NCI-H524 treated with DMSO at 0.1 percent for 48 hours (cell line): Measurements from ENCODE around the gene PHLDB2.

Experiments used
- DNase-seq: peaks from one replicate; lab custom pipeline; 2025; lab: John Stamatoyannopoulos, UW

Gene PHLDB2

DNA sequence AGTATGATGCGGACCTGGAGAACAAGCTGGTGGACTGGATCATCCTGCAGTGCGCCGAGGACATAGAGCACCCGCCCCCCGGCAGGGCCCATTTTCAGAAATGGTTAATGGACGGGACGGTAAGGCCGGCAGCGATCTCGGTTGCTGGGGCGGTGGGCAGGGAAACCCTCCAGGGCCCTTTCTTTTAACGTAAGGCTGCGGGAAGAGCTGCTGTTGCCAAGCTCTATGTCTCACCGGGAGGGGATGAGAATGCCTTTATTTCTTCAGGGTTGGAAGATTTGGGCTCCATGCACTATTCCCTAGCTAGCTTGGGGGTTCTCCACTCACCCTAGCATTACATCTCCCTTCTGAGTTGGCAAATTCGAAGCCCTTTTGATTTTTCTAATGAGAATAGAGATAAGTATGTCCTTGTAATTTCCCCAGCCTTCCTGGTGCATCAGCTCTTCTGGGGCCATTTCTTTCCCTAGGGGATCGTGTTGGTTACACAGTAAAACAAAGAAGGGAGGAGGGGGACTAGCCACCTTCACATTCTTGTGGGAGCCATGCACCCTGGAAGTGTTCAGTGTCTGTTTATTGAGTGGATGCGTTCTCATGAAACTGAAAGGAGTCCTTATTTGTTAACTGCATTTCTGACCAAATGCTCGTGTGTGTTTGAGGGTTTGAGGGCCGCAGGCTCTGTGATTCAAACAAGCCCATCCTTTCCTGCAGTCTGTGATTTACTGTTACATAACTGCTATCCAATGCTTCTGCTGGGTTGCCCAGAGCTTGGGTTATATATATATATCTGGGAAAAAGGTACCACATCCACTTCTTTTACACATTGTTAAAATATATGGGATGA lies 140.6 kb downstream of the PHLDB2 start:
- no peak for DNase-seq

DNA sequence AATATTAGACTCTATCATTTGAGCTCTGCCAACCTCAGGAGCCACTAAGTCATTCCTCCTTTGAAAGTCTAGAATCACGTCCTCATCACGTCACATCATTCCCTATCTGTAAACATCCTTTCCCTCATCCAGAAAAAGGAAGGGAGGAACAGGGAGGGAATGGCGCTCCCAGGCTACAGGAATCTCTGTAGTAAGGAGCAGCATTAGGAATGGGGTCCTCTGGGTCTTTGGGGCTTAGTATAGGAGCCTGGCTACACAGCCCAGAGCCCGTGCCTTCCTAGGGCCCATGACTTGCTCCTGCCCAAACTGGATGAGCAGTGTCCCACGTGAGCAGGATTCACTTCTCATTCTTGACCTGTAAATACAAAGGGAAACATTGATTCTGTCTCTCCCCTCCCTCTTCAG lies 141.3 kb downstream of the PHLDB2 start:
- no peak for DNase-seq

DNA sequence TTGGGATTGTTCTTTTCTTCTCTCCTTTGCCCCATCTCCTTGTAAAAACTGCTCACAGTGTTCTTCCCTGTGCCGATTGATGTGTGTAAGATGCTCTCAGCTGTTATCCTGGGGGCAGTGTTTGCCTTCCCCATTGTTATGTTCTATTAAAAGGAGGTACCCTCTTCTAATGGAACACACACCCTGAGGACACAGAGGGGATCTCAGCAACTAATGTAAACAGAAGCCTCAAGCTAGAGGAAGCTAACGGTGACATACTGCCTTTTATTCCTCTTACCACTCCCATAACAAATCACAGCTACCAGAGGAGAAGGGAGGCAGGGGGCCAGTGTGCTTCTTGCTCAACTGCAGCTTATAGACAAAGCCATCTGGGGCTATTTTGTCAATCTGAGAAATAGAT lies 141.9 kb downstream of the PHLDB2 start:
- DNase-seq: no peak

DNA sequence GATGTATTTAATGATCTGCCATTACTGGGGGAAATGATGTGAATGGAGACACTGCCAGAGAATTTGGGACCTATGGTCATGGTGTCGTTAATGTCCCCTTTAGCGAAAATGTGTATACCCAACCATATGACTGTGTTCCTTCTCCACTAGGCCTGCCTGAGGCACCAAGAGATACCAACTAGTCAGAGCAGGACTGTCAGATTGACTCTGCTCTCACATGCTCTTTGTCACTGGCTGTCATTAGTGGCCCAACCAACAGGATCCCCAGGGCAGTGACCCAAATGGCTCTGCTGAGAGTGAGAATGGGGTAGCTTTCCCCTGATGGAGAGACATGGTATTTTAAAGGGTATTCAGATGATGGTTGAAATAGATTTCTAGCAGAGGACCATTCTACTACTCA lies 142.5 kb downstream of the PHLDB2 start:
- DNase-seq: no peak

DNA sequence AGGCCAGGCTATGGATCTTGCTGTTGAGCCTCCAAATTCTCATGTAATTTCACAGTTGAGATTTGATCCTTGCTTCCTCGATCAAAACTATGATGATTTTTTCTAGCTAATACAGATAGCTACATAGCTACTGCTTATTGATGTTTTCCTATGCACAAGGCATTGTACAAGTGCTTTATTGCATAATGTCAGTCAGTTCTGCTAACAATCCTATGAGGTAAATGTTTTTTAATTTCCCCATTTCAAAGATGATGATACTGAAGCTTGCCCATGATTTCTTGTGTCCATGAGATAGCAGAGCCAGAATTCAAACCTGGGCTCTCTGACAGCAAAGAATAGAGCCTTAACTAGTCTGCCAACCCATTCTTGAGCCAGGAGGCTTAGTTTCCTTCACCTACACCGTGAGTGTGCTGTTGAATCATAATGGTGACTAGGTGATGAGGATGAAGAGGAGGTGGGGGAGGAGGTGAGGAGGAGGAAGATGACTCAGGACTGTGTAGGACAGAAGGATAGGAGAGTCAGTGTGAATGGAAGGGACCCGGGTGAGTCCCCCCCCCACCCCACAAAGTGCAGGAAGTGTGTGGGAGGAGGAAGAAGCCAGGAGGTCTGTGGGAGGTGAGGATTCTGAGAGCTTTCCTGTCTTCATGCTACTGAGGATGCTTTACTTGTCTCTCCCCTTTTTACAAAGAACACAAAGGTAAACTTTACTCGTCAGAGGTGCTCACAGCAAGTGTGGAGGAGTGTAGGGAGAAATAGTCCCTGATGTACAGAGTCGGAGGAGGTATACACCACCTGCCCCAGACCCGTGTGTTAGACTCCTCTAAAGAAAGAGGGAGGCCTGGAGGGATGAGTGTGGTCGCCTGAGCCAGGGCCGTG lies 143.3 kb downstream of the PHLDB2 start:
- no peak for DNase-seq

DNA sequence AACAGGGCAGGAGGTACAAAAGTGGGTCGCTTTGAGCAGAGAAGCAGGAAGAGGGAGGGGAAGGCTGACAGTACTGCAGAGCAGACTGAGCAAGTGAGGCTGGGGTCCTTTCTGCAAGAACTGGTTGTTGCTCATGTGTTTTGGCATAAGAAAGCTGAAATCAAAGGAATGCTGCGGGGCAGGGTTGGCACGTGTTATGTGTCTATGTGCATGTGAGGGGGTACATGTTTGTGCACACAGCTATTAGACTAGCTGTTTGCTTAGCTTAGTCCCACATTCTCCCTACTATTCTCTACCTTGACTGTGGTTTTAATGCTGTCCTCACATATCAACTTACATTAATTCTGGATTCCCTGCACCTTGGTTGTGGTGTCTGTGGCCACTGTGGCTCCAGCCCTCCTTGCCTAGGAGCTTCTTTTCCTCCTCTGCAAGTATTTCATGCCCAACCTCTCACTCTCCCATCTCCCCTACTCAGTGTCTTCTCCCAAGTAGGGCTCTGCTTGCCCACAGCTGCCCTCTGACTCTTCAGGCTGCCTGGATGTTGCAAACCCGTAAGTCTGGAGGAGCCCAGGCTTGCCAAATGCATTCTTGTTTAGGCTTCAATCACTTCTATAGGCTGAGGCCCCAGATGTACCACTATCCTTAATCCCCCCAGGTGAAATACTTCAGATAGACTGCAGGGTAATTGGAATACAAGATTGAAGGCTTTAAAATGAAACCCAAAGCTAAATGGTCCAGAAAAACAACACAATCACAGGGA lies 144.4 kb downstream of the PHLDB2 start:
- no peak for DNase-seq

DNA sequence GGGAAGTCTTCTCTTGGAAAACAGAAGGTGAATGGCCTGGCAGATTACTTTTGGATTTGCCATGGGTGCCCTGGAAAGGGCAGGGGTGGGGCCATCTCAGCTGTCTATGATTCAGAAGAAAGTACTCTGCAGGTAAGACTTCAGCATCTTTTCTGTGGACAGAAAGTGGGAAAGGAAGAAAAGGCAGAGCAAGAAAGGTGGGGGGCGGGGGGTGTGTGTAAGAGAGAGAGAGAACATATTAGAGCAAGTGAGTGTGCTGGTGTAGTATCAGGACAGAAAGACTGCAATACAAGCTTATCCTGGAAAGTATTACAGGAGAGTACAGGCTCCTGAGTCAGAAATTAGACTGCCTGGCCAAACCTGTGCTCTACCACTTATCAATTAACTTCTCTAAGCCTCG lies 145.1 kb downstream of the PHLDB2 start:
- no peak for DNase-seq

DNA sequence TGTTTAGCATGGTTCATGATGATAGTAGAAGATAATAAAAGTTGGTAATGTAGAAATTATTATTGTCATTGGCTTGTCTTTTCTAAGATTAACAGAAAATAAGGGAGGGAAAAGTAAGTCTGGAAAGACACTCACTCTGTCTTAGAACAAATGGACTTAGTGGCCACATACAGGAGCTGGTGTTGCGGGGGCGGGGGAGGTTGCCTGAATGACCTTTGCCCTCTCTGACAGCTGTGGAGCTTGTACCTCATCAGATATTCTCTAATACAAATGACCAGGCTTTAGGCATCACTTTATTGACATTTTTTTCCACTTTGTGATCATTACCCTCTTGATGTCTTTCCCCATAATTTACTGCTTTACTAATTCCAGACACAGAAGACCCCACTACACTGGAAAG lies 145.6 kb downstream of the PHLDB2 start:
- no peak for DNase-seq

DNA sequence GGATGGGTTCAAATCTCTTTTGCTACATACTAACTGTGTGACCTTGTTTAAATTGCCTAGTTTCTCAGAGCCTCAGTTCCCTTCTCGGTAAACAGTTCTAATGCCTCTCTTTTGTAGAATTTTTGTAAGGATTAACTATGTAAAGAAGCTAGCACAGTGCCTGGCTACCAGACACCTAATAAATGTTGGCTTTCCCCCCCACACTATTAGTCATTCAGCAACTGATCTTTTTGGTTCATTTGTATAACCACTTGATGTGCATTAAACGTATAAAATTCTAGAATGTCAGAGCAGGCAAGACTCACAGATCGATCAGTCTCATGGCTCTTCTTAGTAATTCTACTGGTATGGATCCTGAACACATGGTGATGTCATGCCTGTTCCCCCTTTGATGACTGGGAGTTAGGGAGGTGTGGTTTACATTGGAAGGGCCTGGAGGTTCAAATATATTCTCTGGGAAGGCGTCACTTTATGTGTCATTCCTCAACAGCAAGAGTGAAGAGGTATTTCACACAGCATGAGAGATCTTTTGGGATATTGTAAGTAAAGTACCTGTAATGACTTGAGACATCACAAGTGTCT lies 146.1 kb downstream of the PHLDB2 start:
- DNase-seq: no peak

DNA sequence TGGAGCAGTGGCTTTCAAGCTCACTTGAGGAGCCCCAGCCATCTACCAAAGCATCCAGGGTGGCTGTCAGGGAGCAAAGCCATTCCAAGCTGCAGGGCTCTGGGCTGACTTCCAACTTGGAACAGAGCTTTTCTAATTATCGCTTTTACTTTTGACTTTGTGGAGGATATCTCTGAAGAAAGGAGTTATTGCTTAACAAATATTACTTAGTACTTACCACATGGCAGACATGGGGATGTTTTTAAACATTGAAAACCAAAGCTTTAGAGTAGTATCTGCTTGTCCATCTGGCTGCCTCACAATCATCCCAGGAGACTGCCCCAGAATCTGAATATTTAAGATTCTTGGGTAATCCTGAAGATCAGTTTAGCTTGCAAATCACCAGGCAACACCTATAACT lies 148.6 kb downstream of the PHLDB2 start:
- no peak for DNase-seq

DNA sequence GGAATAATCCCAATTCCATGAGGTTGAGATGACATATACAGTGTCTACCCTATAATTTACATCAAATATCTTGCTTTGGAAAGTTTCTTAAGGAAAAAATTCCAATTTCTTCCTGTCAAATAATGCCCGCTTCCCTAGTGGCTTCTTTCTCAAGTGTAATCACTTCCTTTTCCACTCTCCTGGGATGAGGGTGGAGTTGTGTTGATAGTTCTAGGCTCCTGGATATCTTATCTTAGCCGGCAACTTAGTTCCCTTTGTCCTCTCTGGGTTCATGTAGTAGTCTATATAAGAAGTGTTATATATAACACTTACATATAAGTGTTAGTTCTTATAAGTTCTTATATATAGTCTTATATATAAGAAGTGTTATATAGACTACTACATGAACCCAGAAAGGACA lies 150.6 kb downstream of the PHLDB2 start:
- no peak for DNase-seq

DNA sequence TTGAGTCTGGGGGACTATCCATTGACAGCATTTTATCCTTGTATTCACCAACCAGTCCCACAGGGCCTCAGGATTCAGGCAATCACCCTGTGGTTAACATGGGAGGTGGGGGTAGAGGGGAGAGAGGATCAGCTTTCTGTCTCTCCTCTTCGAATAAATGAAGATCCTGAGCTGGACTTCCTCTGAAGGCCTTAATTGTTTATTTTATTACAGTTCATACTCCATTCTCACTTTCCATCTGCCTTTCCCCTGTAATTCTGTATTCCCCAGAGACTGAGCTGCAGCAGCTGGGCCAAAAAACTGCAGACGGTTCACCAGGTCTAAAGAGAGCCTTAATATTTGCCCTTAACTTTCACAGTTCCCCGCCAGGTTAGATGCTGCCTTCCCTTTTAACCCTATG lies 151.6 kb downstream of the PHLDB2 start:
- DNase-seq: peak; percentile 70

DNA sequence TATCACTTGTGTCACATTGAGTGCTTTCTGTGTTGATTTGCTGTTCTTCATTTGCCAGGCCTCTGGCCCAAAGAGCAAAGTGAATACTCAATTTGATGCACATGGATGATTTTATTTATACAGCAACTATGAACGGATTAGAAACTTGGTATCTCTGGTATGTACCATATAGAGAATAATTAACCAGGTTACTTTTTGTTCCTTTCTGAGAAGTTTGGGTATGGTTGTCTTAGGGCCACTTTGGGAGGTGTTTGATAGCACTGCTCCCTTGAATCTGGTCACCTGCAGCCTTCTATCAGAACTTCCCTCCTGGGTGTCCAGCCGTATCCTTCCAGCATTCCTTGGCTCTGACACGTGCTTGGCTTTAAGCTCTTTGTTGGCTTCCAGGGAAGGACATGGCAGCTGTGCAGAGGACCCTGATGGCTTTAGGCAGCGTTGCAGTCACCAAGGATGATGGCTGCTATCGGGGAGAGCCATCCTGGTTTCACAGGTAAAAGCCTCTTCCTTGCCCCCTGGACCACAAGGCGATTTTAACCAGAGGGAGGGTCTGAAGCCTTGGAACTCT lies 152.4 kb downstream of the PHLDB2 start:
- DNase-seq: no peak

DNA sequence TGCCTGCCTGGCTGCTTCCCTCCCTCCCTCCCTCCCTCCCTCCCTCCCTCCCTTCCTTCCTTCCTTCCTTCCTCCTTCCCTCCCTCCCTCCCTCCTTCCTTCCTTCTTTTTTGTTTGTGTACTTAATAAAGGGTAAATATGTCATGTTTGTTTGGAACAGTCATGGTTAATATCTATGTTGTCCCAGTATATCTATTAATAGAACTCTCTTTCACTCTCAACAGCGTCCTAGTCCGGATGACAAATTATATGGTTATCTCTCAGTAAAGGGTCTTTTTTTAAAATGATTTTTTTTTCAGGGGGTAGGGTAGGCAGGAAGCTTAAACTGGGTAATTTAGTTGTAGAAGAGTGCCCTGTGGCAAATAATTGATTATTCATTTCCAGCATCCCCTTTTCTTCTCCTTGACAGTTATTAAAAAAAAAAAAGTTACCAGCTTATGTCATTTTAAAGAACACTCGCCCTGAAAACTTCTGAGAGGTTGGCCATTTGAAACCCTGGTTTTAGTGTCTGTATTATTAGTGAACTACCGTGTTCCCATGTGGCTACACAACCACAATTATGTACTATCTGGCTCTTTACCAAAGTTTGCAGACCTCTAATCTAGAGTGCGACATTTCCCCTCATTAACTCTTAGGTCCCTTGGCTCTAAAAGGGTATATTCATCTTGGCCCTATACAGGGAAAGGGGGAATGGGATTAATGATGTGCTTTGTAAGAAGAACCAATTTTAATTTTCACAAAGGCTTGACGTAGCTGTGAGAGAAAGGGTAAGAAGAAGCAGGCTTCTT lies 153.3 kb downstream of the PHLDB2 start:
- DNase-seq: no peak

DNA sequence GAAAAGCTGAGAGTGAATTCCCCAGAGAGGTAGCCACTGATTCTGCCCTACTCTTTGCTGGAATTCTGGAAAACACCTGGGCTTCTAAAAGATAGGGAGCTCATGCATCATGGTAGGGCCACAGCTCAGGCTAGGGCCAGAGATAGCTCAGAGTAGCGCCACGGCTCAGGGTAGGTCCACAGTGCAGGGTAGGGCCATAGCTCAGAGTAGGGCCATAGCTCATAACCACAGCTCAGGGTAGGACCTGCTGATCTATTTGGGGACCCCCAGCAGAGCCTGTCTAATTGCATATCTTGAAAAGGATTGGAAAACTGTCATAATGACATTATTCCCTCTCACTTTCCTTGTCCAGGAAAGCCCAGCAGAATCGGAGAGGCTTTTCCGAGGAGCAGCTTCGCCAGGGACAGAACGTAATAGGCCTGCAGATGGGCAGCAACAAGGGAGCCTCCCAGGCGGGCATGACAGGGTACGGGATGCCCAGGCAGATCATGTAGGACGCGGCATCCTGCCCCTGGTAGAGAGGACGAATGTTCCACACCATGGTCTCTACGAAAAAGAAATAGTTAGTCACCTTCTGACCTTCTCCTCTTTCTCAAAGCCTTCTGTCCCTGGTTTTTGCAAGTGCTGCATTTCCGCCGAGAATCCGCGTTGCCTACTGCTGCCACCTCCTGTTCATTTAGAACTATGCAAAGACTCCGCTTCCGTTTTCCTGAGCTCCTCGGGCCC lies 154.2 kb downstream of the PHLDB2 start:
- no peak for DNase-seq

DNA sequence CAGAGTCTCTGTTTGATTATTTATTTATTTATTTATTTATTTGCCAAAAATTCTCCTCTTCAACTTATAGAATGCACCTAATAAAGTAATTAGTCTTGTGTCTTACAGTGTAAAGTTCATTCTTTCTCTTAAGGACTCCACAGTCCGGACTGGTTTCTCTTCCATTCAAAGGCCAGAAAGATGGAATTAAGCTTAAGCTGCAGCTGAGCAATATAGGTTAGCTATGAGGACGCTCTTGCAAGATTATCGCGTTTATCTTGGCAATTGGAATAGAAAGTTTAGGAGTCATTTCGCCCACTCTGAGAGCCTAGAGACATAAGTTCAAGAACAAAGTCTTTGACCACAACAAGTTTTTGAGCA lies 154.7 kb downstream of the PHLDB2 start:
- no peak for DNase-seq

DNA sequence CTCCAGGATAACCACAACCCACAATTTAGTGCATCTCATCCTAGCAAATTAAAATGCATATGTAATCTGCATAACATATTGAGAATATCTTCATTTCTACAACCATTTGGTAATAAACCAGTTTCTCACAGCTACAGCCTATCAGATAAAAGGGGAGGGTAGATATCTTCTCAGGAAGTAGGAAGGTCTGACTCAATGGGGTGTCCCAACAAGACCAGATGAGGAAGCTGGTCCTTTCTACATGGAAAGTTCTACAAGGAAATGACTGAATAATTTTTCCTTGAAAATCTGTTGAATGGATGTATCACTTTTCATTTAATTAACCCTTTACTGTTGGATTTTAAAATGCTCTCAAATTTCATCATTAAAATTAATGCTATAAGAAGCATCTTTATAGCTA lies 158.0 kb downstream of the PHLDB2 start:
- no peak for DNase-seq

DNA sequence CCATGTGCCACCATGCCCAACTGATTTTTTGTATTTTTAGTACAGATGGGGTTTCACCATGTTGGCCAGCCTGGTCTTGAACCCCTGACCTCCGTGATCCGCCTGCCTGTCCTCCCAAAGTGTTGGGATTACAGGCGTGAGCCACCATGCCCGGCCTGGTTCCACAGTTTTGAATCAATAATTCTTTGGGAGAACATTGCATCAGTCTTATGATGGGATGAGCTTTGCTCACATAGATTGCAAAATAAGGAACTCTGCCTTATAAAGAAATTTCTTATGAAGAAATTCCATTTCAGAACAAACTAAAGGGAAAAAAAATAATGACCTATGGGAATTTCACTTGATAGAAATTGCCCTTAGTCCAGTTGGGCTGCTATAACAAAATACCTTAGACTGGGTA lies 159.6 kb downstream of the PHLDB2 start:
- no peak for DNase-seq

DNA sequence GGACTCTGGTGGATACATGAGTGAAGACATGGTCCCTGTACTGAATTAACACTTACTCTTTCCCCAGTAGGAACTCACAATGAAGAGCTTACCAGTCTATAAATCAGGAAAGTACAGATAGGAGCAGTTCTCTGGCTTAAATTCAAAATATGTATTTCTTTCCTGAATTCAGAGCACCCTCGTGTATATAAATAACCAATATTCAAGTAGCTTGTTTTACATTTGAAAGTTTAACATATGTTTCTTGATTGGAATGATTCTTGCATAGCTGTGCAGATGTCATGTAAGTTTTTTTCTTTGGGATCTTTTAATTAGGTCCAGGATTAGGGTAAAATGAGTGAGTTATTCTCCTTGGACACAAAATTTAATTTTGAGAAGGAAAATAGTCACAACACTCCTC lies 160.7 kb downstream of the PHLDB2 start:
- DNase-seq: no peak

DNA sequence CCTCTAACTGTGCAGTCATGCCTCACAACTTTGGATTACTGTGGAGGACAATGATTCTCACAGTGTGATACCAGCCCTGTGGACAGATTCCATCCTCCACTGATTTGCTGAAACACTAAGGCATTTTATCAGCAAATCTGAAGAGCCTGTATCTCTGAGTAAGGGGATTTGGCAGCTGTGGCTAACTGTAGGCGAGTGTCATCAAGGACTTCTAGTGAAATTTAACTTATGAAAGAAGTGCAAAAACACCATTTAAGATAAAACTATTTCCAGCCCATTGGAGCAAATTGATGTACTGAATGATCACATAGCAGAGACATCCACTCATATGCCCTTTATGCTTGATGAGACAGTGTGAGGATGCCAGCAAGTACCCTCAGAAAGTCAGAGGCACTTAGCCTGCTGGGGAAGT lies 161.6 kb downstream of the PHLDB2 start:
- no peak for DNase-seq
